ENCODE measurements around the gene RASSF4.

RASSF4 gene

DNA sequence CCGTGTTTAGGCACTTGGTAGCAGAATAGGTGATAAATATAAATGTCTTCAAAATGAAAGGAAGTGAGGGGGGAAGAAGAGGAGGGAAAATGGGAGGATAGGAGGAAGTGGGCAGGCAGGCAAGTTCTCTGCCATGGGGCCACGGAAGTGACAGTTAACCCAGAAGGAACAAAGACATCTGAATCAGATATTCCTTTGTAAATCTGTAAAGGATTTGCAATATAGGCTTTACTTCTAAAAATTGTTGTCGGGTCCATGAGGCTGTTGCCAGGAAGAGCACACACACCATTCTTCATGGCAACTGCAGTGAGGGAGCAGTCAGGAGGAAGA lies 23.7 kb upstream of the RASSF4 start:
- peak overlapping the region; percentile 84 for H3K27ac ChIP-seq (ENCODE audit: low read depth, low read length, severe bottlenecking)
- no peaks in the 10 kb centered on the region for H3K36me3 ChIP-seq (ENCODE audit: control insufficient read depth, insufficient read depth, low read length)
- H3K4me1 ChIP-seq (ENCODE audit: control insufficient read depth, insufficient read depth, low read length, poor library complexity, severe bottlenecking): peaks cover 15% of the 10 kb centered on the region
- no peak overlapping the region for H3K4me3 ChIP-seq (ENCODE audit: extremely low read depth, insufficient read depth, low read length, poor library complexity, severe bottlenecking)
- 75 to 77% methylated on average over 2 to 3 of the region's 3 CpGs for WGBS, 2 experiments (ENCODE audit: insufficient coverage in 2 of 2)
- no peaks in the 10 kb centered on the region for H3K9me3 ChIP-seq (ENCODE audit: control insufficient read depth, low read length)

DNA sequence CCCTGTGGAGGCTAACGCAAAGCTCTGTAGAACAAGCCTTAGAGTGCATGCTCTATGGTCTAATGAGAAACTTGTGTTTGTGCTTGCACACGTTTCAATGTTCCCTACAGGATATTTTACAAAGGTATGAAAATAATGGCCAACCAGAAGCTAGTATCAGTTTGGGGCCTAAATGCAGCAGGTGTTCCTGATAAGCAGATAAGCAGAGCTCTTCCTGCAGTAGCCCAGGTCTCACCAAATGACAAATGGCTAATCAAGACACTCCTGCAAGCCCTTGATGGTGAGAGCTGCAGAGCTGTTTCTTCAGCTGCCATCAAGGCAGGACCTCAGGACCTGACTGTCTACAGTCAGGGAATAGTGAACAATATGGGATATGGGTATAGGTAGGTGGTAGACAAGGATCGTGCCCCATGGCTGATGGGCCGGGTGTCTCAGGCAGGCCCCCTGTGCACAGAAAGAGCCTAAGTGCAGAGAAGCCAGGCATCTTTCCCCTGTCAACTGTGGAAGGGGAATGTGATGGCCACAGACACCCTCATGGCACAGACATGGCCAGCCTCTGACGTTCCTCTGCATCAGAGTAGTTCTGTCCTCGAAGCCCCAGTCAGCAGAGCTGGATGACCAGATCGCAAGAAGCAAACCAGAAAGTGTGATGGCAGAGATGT lies 23.2 kb upstream of the RASSF4 start:
- no peak overlapping the region for H3K4me3 ChIP-seq (ENCODE audit: extremely low read depth, insufficient read depth, low read length, poor library complexity, severe bottlenecking)
- H3K27ac ChIP-seq (ENCODE audit: low read depth, low read length, severe bottlenecking): peak overlapping the region; percentile 84
- no peaks in the 10 kb centered on the region for H3K9me3 ChIP-seq (ENCODE audit: control insufficient read depth, low read length)
- peaks cover 15% of the 10 kb centered on the region for H3K4me1 ChIP-seq (ENCODE audit: control insufficient read depth, insufficient read depth, low read length, poor library complexity, severe bottlenecking)
- no peaks in the 10 kb centered on the region for H3K36me3 ChIP-seq (ENCODE audit: control insufficient read depth, insufficient read depth, low read length)
- 93 to 98% methylated on average over 7 of the region's 7 CpGs for WGBS, 2 experiments (ENCODE audit: insufficient coverage in 2 of 2)

DNA sequence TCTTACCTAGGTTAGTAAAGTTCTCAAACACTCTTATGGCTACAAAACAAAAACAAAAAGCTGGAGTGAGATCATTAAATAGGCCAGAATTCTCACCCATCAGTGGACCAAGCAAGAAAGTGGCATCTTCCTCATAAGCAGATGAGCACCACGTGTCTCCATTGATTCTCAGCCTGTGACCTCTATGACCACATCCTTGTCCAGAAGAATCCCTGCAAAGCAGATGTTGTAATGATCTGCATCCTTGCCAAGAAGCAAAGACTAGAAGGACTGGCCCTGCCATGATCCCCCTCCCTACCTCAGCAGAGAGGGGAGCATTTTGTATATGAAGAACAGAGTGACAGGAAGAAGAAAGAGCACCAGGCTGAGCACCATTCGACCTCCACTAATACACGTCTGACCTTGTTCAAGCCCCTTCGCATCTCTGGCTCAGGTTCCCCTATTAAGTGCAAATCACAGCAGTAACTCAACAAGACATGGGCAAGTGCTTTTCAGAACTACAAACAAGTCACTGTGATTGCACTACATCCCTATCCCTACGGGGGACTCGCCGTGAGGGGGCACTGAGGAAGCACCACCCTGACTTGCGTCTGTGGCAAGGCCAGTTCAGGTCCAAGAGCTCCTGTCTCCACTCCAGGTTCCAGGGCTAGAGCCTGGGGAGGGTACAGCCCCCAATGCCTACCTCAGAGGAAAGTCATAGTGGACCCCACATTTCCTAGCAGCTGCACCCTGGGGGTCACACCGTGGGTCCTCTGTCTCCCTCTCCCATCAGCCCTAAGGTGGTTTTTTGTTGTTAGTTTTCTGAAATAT lies 22.2 kb upstream of the RASSF4 start:
- H3K4me3 ChIP-seq (ENCODE audit: extremely low read depth, insufficient read depth, low read length, poor library complexity, severe bottlenecking): no peak overlapping the region
- no peak overlapping the region for H3K27ac ChIP-seq (ENCODE audit: low read depth, low read length, severe bottlenecking)
- no peaks in the 10 kb centered on the region for H3K36me3 ChIP-seq (ENCODE audit: control insufficient read depth, insufficient read depth, low read length)
- WGBS, 2 experiments (ENCODE audit: insufficient coverage in 2 of 2): 90 to 96% methylated on average over 7 to 8 of the region's 9 CpGs
- H3K4me1 ChIP-seq (ENCODE audit: control insufficient read depth, insufficient read depth, low read length, poor library complexity, severe bottlenecking): peaks cover 15% of the 10 kb centered on the region
- H3K9me3 ChIP-seq (ENCODE audit: control insufficient read depth, low read length): no peaks in the 10 kb centered on the region

DNA sequence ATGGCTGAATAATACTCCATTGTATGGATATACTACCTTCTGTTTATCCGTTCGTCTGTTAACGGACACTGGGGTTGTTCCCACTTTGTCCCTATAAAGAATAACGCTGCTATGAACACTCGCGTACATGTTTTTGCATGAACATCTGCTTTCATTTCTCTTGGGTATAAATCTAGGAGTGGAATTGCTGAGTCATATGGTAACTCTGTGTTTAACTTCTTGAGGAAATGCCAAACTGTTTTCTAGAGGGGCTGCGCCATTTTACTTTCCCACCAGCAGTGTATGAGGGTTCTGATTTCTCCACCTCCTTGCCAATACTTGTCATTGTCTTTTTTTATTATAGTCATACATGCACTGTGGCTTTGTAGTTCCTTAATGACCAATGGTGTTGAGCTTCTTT lies 20.6 kb upstream of the RASSF4 start:
- H3K4me1 ChIP-seq (ENCODE audit: control insufficient read depth, insufficient read depth, low read length, poor library complexity, severe bottlenecking): peaks cover 15% of the 10 kb centered on the region
- WGBS, 2 experiments (ENCODE audit: insufficient coverage in 2 of 2): 100% methylated on average over 2 to 4 of the region's 7 CpGs
- H3K4me3 ChIP-seq (ENCODE audit: extremely low read depth, insufficient read depth, low read length, poor library complexity, severe bottlenecking): no peak overlapping the region
- H3K36me3 ChIP-seq (ENCODE audit: control insufficient read depth, insufficient read depth, low read length): no peaks in the 10 kb centered on the region
- no peaks in the 10 kb centered on the region for H3K9me3 ChIP-seq (ENCODE audit: control insufficient read depth, low read length)
- no peak overlapping the region for H3K27ac ChIP-seq (ENCODE audit: low read depth, low read length, severe bottlenecking)

DNA sequence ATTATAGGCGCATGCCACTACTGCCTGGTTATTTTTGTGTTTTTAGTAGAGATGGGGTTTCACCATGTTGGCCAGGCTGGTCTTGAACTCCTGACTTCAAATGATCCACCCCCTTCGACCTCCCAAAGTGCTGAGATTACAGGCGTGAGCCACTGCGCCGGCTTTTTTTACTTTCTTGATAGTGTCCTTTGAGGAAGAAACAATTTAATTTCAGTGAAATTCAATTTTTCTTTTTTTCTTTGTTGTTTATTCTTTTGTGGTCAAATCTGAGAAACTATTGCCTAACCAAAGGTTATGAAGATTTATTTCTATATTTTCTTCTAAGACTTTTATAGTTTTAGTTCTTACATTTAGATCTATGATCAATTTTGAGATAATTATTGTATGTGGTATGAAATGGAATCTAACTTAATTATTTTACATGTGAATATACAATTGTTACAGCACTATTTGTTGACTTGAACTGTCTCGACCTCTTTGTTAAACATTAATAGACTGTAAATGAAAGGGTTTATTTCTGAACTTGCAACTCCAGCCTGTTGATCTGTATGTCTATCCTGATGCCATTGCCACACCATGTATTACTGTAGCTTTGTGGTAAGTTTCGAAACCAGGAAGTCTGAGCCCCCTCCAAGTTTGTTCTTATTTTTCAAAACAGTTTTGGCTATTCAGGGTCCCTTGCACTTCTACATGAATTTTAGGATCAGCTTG lies 19.8 kb upstream of the RASSF4 start:
- H3K4me1 ChIP-seq (ENCODE audit: control insufficient read depth, insufficient read depth, low read length, poor library complexity, severe bottlenecking): peaks cover 7% of the 10 kb centered on the region
- no peaks in the 10 kb centered on the region for H3K36me3 ChIP-seq (ENCODE audit: control insufficient read depth, insufficient read depth, low read length)
- 67% methylated on average over 1 of the region's 7 CpGs; no CpG with 5 or more reads in 1 of the 2 experiments for WGBS, 2 experiments (ENCODE audit: insufficient coverage in 2 of 2)

DNA sequence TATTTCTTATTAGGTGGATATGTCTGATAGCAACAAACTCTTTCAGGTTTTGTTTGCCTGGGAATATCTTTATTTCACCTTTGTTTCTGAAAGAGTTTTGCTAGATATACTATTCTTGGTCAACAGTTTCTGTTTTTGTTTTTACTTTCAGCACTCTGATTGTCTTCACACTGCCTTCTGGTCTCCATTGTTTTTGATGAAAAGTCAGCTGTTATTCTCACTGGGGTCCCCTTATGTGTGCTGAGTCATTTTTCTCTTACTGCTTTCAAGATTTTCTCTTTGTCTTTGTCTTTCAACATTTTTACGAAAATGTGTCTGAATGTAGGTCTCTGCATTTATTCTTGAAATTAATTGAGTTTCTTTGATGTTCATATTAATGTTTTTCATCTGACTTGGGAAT lies 15.2 kb upstream of the RASSF4 start:
- Histone ChIP-seq H3K36me3 (ENCODE audit: control insufficient read depth, insufficient read depth, low read length) (no peaks in the 10 kb centered on the region), H3K9me3 (ENCODE audit: control insufficient read depth, low read length) (peaks cover 8% of the 10 kb centered on the region), H3K4me1 (ENCODE audit: control insufficient read depth, insufficient read depth, low read length, poor library complexity, severe bottlenecking) (peaks cover 11% of the 10 kb centered on the region), H3K4me3 (ENCODE audit: extremely low read depth, insufficient read depth, low read length, poor library complexity, severe bottlenecking) (no peak overlapping the region), H3K27ac (ENCODE audit: low read depth, low read length, severe bottlenecking) (no peak overlapping the region)
- no CpG with 5 or more reads among the region's 1 CpG for WGBS, 2 experiments (ENCODE audit: insufficient coverage in 2 of 2)

More for the DNA sequence above, 19.8 kb upstream of the RASSF4 start:
- no peak overlapping the region for H3K27ac ChIP-seq (ENCODE audit: low read depth, low read length, severe bottlenecking)
- H3K4me3 ChIP-seq (ENCODE audit: extremely low read depth, insufficient read depth, low read length, poor library complexity, severe bottlenecking): no peak overlapping the region
- H3K9me3 ChIP-seq (ENCODE audit: control insufficient read depth, low read length): peaks cover 8% of the 10 kb centered on the region

DNA sequence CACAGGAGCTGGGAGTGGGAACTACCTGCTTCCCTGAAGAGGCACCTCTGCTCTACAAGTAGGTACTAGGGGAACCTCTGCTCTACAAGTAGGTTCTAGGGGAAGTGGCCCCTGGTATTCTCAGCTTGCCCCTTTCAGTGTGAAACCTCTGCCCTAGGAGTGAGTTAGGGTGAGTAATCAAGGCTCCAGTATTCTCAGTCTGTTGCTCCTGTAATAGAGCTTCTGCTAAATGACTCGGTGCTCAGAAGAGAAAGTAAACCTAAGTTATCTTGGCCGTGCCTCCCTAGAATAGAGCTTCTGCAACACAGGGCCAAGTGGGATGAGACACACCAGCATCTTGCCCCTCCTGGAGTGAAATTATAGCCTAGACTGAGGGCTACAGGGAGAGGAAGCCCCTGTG lies 13.4 kb upstream of the RASSF4 start:
- H3K4me3 ChIP-seq (ENCODE audit: extremely low read depth, insufficient read depth, low read length, poor library complexity, severe bottlenecking): no peak overlapping the region
- peak overlapping the region; percentile 8 for H3K27ac ChIP-seq (ENCODE audit: low read depth, low read length, severe bottlenecking)
- WGBS, 2 experiments (ENCODE audit: insufficient coverage in 2 of 2): 95% methylated on average over 2 of the region's 2 CpGs
- peaks cover 8% of the 10 kb centered on the region for H3K9me3 ChIP-seq (ENCODE audit: control insufficient read depth, low read length)
- no peaks in the 10 kb centered on the region for H3K36me3 ChIP-seq (ENCODE audit: control insufficient read depth, insufficient read depth, low read length)
- peaks cover 11% of the 10 kb centered on the region for H3K4me1 ChIP-seq (ENCODE audit: control insufficient read depth, insufficient read depth, low read length, poor library complexity, severe bottlenecking)

DNA sequence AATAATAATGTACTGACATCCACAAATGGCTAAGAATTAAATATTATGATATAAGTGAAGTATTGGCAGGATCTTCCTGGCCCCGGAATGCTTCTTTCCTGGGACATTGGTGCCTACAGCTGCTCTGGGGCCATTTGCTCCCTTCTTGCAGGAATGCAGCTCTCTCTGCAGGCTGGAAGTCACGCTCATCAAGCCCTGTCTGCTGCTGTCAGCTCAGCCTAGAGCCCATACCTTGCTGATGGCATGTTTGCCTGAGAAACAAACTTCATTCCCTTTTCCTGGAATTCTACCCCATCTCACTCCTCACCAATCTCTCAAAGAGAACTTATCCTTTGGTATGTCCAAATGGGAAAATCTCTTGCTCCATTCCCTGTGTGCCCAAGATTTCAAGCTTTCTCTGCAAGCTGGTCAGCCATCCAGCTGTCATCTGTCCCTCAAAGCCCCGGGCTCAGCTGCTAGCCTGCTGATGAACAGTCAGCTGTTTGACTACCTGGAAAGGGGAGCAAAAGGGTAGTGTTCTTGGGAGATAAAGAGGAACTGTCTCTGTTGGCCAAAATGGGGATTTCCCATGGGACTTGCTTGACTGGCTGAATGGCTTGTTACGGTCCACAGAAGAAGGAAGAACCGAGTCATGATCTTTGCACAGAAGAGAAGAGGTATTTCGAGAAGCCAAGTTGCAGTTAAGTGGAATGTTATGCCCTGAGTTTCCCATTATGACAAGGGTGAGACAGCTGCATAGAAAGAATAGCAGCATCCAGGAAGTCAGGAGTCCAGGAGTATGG lies 12.0 kb upstream of the RASSF4 start:
- peaks cover 22% of the 10 kb centered on the region for H3K4me1 ChIP-seq (ENCODE audit: control insufficient read depth, insufficient read depth, low read length, poor library complexity, severe bottlenecking)

DNA sequence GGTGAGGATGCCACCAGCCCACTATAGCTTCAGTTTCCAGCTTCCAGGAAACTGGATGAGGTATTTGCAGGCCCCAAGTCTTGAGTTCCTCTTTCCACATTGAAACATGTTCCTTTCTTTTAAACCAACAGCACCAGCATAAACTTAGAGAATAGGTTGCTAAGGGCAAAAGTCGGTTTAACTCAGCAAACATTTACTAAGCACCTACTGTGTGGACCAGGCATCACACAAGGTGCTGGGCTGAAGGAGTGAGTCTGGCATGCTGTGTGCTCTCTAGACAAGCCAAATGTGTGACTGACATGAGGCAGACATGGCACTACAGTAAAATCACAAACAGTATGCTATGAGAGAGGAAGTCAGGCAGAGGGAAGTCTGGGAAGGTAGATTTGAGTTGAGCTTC lies 11.0 kb upstream of the RASSF4 start:
- H3K9me3 ChIP-seq (ENCODE audit: control insufficient read depth, low read length): peaks cover 8% of the 10 kb centered on the region
- H3K36me3 ChIP-seq (ENCODE audit: control insufficient read depth, insufficient read depth, low read length): no peaks in the 10 kb centered on the region
- peaks cover 33% of the 10 kb centered on the region for H3K4me1 ChIP-seq (ENCODE audit: control insufficient read depth, insufficient read depth, low read length, poor library complexity, severe bottlenecking)
- no peak overlapping the region for H3K27ac ChIP-seq (ENCODE audit: low read depth, low read length, severe bottlenecking)
- 100% methylated on average over 1 of the region's 1 CpG; no CpG with 5 or more reads in 1 of the 2 experiments for WGBS, 2 experiments (ENCODE audit: insufficient coverage in 2 of 2)
- no peak overlapping the region for H3K4me3 ChIP-seq (ENCODE audit: extremely low read depth, insufficient read depth, low read length, poor library complexity, severe bottlenecking)

More for the DNA sequence above, 12.0 kb upstream of the RASSF4 start:
- no peak overlapping the region for H3K4me3 ChIP-seq (ENCODE audit: extremely low read depth, insufficient read depth, low read length, poor library complexity, severe bottlenecking)
- no peaks in the 10 kb centered on the region for H3K36me3 ChIP-seq (ENCODE audit: control insufficient read depth, insufficient read depth, low read length)
- H3K9me3 ChIP-seq (ENCODE audit: control insufficient read depth, low read length): peaks cover 8% of the 10 kb centered on the region
- H3K27ac ChIP-seq (ENCODE audit: low read depth, low read length, severe bottlenecking): no peak overlapping the region
- 93 to 95% methylated on average over 5 to 6 of the region's 6 CpGs for WGBS, 2 experiments (ENCODE audit: insufficient coverage in 2 of 2)

DNA sequence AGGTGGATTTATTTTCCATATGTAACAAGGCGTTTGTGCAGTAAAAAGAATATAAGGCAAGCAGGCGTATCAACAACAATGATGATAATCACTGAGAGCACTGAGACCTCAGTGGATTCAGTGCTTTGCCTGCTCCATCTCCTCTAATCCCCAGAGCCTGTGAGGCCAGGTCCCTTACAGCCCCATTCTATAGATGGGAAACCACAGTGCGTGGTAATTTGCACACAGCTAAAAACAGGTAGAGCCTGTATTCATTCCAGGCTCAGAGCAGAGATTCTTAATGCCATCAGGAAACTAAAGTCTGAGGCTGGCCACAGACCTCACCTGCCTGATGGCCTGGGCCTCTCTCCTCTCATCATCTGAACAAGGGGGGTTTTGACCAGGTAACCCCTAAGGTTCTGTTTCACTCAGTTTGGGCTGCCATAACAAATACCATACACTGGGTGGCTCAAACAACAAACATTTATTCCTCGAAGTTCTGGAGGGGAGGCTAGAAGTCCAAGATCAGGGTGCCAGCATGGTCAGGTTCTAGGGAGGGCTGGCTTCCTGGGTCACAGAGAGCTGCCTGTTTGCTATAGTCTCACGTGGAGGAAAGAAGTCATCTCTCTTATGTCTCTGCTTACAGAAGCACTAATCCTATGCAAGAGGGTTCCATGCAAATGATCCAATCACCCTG lies 10.3 kb upstream of the RASSF4 start:
- Histone ChIP-seq H3K27ac (ENCODE audit: low read depth, low read length, severe bottlenecking) (no peak overlapping the region), H3K36me3 (ENCODE audit: control insufficient read depth, insufficient read depth, low read length) (no peaks in the 10 kb centered on the region), H3K4me3 (ENCODE audit: extremely low read depth, insufficient read depth, low read length, poor library complexity, severe bottlenecking) (no peak overlapping the region), H3K4me1 (ENCODE audit: control insufficient read depth, insufficient read depth, low read length, poor library complexity, severe bottlenecking) (peaks cover 35% of the 10 kb centered on the region), H3K9me3 (ENCODE audit: control insufficient read depth, low read length) (peaks cover 5% of the 10 kb centered on the region)
- WGBS, 2 experiments (ENCODE audit: insufficient coverage in 2 of 2): 79 to 93% methylated on average over 2 to 4 of the region's 5 CpGs

Data from mesodermal cell (in vitro differentiated cells).